HG03025 (cell line): ENCODE results near the gene NPBWR2.

ENCODE experiments used
- ATAC-seq: cut with Tn5 transposase; IDR thresholded peaks from one replicate; pipeline ENCODE4 v1.9.1; 2021; ENCODE audit warnings: mild to moderate bottlenecking, moderate library complexity; ENCODE audit not compliant: unreplicated experiment, low FRiP score

Gene NPBWR2

GRCh38 chr20:64105846-64106434 is 1.4 kb downstream of the NPBWR2 start:
- ATAC-seq: no peak

- ATAC-seq: no peak
Observed at GRCh38 chr20:64104667-64105451, 2.5 kb downstream of the NPBWR2 start.

GRCh38 chr20:64103871-64104666 is 3.3 kb downstream of the NPBWR2 start:
- no peak for ATAC-seq

- ATAC-seq: no peak
Observed at GRCh38 chr20:64102647-64103354, 4.6 kb downstream of the NPBWR2 start.

GRCh38 chr20:64101731-64102621 is 5.4 kb downstream of the NPBWR2 start:
- ATAC-seq: no peak

GRCh38 chr20:64100946-64101688 is 6.2 kb downstream of the NPBWR2 start:
- ATAC-seq: no peak

- no peak for ATAC-seq
Observed at GRCh38 chr20:64100566-64100888, 6.8 kb downstream of the NPBWR2 start.

- no peak for ATAC-seq
Observed at GRCh38 chr20:64099880-64100565, 7.3 kb downstream of the NPBWR2 start.

- ATAC-seq: no peak
Observed at GRCh38 chr20:64099086-64099786, 8.1 kb downstream of the NPBWR2 start.

GRCh38 chr20:64098471-64099013 is 8.8 kb downstream of the NPBWR2 start:
- no peak for ATAC-seq

GRCh38 chr20:64096535-64096934 is 10.8 kb downstream of the NPBWR2 start:
- ATAC-seq: no peak

GRCh38 chr20:64095927-64096326 is 11.4 kb downstream of the NPBWR2 start:
- ATAC-seq: no peak

- ATAC-seq: no peak
Observed at GRCh38 chr20:64095455-64095854, 11.9 kb downstream of the NPBWR2 start.

GRCh38 chr20:64093013-64093503 is 14.3 kb downstream of the NPBWR2 start:
- ATAC-seq: no peak

GRCh38 chr20:64092258-64093012 is 14.9 kb downstream of the NPBWR2 start:
- no peak for ATAC-seq

GRCh38 chr20:64091770-64092169 is 15.6 kb downstream of the NPBWR2 start:
- ATAC-seq: no peak

- no peak for ATAC-seq
Observed at GRCh38 chr20:64091340-64091739, 16.0 kb downstream of the NPBWR2 start.
